Measurements from ENCODE around the gene HOXC11. TPM values are rescaled to one million over a fixed set of nuclear protein-coding genes. Genes with fewer than 3 reads are reported as not detected.

HOXC11 gene
- total RNA-seq, 4 donors from 2014 or later, result 0.20 to 0.63 (median 0.60) TPM; not detected in 1

DNA sequence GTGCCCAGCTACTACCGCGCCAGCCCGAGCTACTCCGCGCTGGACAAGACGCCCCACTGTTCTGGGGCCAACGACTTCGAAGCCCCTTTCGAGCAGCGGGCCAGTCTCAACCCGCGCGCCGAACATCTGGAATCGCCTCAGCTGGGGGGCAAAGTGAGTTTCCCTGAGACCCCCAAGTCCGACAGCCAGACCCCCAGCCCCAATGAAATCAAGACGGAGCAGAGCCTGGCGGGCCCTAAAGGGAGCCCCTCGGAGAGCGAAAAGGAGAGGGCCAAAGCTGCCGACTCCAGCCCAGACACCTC lies 12.7 kb downstream of the HOXC11 start:
- H3K27ac ChIP-seq, result peak overlapping the region; percentile 68 to 88 (median 76)
- no peaks in the 10 kb centered on the region for H3K36me3 ChIP-seq

GRCh38 chr12:53985994-53986685 lies 13.2 kb downstream of the HOXC11 start:
- TF ChIP-seq, protein P1, sequence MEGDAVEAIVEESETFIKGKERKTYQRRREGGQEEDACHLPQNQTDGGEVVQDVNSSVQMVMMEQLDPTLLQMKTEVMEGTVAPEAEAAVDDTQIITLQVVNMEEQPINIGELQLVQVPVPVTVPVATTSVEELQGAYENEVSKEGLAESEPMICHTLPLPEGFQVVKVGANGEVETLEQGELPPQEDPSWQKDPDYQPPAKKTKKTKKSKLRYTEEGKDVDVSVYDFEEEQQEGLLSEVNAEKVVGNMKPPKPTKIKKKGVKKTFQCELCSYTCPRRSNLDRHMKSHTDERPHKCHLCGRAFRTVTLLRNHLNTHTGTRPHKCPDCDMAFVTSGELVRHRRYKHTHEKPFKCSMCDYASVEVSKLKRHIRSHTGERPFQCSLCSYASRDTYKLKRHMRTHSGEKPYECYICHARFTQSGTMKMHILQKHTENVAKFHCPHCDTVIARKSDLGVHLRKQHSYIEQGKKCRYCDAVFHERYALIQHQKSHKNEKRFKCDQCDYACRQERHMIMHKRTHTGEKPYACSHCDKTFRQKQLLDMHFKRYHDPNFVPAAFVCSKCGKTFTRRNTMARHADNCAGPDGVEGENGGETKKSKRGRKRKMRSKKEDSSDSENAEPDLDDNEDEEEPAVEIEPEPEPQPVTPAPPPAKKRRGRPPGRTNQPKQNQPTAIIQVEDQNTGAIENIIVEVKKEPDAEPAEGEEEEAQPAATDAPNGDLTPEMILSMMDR (IDR thresholded peaks at IDR 0.05), result peak in 2 of 5 experiments; percentile 28 to 36
- TF ChIP-seq POLR2A (IDR thresholded peaks at IDR 0.05), result no peak
- TF ChIP-seq EP300 (IDR thresholded peaks at IDR 0.05), result peak in 1 of 2 donors; percentile 21
- H3K27me3 ChIP-seq, result peaks cover 0 to 92% of the 10 kb centered on the region in 2 donors
- peaks cover 0 to 51% (median 11%) of the 10 kb centered on the region in 4 donors for H3K4me1 ChIP-seq
- DNase-seq (ENCODE audit: low spot score in 2 of 2), result no peak
- peak overlapping the region; percentile 36 to 66 (median 50) for H3K4me3 ChIP-seq
- H3K27ac ChIP-seq, result peak overlapping the region; percentile 68 to 88 (median 76)
- H3K36me3 ChIP-seq, result no peaks in the 10 kb centered on the region
- WGBS, 2 donors, result 13 to 22% methylated on average over 28 to 39 of the region's 50 CpGs
- no peaks in the 10 kb centered on the region for H3K9me3 ChIP-seq

More for the DNA sequence above, 12.7 kb downstream of the HOXC11 start:
- Histone ChIP-seq H3K9me3 (no peaks in the 10 kb centered on the region), H3K27me3 (peaks cover 0 to 92% of the 10 kb centered on the region in 2 donors), H3K4me3 (peak overlapping the region; percentile 36 to 66 (median 50)), H3K4me1 (peaks cover 0 to 48% (median 11%) of the 10 kb centered on the region in 4 donors)
- TF ChIP-seq EP300 (IDR thresholded peaks at IDR 0.05) (no peak), POLR2A (IDR thresholded peaks at IDR 0.05) (no peak)
- TF ChIP-seq, protein P1 (IDR thresholded peaks at IDR 0.05), result no peak
- DNase-seq (ENCODE audit: low spot score in 2 of 2), result no peak
- WGBS, 2 donors, result 2% methylated on average over 21 of the region's 21 CpGs

DNA sequence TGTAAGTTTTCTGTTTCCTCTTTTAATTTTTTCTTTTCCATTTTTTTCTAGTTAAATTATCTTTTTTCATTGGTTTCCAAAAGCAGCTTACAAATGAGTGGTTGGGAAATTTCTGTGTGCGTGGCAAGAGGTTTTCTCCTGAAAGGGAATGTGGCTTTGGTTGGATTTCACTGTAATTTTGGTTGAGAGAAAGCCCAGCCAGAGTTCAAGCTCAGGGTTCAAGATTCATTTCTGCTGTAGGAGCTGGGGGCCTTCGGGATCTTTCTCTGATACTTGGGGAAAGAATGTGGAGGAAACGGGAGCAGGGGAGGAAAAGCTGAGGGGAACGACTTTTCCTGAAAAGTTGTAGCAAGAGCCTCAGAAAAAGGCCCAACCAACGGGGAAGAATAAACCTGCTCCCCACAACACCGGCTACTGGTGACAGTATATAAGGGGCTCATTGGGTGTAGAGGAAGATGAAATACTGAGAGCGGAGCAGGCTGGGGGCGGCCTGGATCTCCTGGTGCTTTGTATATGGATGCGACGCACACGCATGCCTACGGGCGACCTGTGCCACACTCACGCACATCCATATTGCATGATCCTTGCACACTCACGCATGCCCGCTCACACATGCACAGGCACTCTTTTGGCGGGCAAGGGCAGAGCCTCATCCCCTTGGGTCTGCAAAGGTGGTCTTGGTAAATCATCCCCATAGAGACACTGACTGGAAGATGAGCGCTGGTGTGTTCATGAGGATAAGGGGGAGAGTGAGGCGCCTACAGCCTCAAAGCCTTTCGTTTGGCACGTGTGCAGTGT lies 14.0 kb downstream of the HOXC11 start:
- Histone ChIP-seq H3K4me3 (peak overlapping the region in 2 of 4 donors; percentile 36 to 66), H3K4me1 (peaks cover 0 to 51% (median 11%) of the 10 kb centered on the region in 4 donors), H3K36me3 (no peaks in the 10 kb centered on the region), H3K9me3 (no peaks in the 10 kb centered on the region), H3K27ac (peak overlapping the region in 3 of 4 donors; percentile 68 to 88 (median 77)), H3K27me3 (peaks cover 0 to 92% of the 10 kb centered on the region in 2 donors)
- WGBS, 2 donors, result 71 to 74% methylated on average over 21 of the region's 21 CpGs
- no peak for DNase-seq (ENCODE audit: low spot score in 2 of 2)
- TF ChIP-seq, protein P1 (IDR thresholded peaks at IDR 0.05), result no peak
- TF ChIP-seq EP300 (IDR thresholded peaks at IDR 0.05), result no peak
- no peak for TF ChIP-seq POLR2A (IDR thresholded peaks at IDR 0.05)

DNA sequence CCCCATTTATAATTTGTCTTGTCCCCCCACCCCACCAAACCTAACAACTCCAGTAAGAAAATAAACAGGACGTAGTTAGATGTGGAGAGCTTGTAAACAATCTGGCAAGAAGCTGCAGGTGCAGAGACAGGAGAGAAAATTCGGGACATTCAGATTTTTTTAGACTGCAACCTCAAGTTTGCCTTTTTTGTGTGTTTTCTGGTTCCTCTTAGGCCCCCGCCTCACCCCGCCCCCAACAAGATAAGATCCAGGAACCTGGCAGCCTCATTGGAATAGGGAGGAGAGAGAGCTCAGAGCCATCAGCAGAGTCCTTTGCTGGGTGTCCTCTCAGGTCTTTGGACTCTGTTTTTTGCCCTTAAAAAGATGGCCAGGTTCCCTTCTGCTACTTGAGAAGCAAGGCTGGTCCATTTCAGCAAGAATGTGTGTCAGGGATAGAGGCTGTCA lies 14.9 kb downstream of the HOXC11 start:
- TF ChIP-seq POLR2A (IDR thresholded peaks at IDR 0.05), result no peak
- TF ChIP-seq, protein P1 (IDR thresholded peaks at IDR 0.05), result no peak
- TF ChIP-seq EP300 (IDR thresholded peaks at IDR 0.05), result no peak
- no peak for DNase-seq (ENCODE audit: low spot score in 2 of 2)
- Histone ChIP-seq H3K36me3 (no peaks in the 10 kb centered on the region), H3K4me1 (peaks cover 0 to 51% (median 11%) of the 10 kb centered on the region in 4 donors), H3K27me3 (peaks cover 0 to 90% of the 10 kb centered on the region in 2 donors), H3K9me3 (no peaks in the 10 kb centered on the region), H3K27ac (no peak overlapping the region), H3K4me3 (no peak overlapping the region)
- 67 to 70% methylated on average over 4 of the region's 4 CpGs for WGBS, 2 donors

Data from tibial nerve (tissue), 4 donors.